Measurements from ENCODE around the gene CDC42EP5.
A peak's percentile ranks its signal among the peaks of the same experiment; 100 is the strongest.

The CDC42EP5 gene

DNA sequence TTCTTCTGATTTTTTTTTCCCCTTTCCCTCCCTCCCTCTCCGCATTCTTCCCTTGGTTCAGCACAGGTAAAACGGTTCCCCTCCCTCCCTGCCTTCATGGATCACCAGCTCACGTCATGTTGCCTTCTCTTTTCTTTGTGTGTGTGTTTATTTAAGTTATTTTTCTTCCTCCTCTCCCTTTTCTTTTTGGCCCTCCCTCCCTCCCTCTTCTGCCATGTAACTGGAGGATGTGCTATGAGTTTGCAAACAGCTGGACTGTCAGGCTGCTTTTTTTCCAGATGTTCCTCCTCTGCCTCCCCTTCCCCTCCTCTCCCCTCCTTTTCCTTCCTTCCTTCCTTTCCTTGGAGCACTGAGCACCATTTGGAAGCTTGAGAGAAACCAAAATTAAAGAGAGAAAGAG is 11.5 kb downstream of the CDC42EP5 start:
- DNase-seq: no peak

DNA sequence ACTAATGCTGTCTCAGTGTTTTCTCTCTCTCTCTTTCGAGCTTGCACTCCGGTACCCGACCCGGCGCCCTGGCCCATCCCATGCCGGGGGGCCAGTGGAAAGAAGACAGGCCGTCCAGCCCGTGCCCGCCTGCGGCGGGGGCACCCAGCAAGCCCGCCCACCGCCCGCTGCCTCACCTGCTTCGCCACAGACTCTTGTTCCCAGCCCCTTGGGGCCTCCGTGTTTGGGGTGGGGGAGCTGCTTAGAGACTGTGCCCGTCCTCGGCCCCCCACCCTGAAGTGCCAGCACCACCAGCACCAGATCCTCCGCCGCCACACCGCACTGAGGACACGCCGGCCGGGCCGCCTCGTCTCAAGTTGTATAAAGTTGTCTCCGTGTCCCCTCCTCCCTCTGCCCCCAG is 11.9 kb downstream of the CDC42EP5 start:
- DNase-seq: no peak

DNA sequence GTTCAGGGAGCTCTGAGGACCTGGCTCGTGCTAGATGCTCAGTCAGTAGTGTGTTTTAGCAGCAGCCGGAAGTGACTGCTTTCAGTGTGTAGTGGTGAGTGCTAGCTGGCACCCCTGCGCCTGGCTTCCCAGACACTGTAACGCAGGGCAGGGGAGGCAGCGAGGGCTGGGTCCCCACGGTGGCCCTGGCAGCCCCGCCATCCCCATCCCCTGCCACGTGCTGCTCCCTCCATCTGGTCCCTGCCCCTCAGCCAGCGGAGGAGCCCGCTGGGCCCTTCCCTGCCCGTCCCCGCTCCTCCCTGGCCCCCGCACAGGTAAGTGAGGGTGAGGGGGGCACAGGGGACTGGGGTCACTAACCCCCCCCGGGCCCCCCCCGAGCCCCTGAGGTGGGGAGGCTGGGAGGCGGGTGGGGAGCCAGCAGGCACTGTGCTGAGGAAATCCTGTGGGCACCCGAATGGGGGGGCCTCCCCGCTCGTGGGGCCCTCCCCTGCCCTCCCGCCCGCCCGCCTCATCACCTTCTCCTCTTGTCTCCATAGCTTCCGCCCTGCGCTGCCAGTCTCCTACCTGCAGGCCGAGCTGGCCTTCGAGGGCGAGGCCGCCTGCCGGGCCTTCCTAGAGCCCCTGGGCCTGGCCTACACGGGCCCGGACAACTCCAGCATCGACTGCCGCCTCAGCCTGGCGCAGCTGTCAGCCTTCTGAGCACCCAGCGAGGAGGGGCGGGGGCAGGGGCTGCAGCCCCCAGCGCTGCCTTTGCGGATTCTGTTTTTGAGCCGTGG is 12.7 kb downstream of the CDC42EP5 start:
- no peak for DNase-seq

DNA sequence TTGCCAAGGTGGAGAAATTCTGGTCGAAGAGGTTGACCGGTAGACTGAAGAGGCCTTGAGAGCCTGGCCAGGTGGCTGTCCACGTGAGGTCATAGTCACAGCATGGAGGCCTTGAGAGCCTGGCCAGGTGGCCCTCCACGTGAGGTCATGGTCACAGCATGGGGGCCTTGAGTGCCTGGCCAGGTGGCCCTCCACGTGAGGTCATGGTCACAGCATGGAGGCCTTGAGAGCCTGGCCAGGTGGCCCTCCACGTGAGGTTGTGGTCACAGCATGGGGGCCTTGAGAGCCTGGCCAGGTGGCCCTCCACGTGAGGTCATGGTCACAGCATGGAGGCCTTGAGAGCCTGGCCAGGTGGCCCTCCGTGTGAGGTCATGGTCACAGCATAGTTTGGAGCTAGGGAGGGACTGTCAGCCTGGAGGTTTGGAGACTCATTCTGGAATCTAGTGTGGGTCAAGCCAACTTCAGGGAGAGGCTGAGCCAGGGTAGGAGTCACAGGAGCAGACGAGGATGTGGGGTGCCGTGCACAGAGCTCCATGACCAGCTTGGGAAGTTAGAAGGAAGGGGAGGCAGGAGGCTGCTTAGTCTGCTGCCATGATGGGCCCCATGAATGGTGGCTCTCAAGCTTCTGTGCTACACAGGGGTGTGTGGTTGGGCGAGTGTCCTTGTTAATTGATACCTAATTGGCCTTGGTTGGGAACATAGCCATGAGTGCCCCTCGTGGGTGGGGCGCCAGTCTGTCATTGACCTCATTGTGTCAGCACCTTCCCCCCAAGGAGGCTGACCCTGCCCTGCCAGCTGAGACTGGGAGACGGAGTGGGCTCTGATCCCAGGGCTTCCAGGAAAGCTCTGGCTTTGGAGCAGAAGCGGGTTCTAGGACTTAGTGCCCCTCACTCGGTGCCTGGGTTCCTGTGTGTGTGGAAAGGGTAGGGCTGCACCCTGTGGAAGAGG is 13.5 kb downstream of the CDC42EP5 start:
- DNase-seq: no peak

DNA sequence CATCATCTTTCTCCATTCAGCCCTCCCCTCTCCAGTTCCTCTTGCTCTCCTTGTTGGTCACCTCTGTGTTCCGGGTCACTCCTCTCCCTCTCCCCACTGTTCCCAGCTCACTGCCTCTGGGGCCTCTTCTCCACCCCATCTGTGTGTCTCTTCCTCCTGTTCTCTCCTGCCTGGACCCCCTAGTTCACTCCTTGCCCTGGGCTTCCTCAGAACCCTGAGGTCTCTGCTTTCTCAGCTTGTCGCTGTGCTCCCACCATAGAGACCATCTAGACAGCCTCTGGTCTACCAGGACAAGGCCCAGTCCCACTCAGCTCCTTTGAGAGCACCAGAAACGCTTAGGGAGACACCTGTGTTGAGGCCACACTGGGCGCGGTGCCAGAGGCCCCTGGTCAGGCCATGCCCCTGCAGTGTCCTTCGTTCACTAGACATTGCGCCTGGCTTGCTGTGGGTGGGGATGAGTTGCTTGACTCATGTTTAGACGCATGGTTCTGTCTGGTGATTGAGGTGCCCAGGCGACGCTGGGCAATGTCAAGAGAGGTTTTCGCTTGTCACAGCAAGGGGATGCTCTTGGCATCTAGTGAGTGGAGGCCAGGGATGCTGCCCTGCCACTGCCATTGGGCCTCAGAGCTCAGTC is 14.3 kb downstream of the CDC42EP5 start:
- no peak for DNase-seq

DNA sequence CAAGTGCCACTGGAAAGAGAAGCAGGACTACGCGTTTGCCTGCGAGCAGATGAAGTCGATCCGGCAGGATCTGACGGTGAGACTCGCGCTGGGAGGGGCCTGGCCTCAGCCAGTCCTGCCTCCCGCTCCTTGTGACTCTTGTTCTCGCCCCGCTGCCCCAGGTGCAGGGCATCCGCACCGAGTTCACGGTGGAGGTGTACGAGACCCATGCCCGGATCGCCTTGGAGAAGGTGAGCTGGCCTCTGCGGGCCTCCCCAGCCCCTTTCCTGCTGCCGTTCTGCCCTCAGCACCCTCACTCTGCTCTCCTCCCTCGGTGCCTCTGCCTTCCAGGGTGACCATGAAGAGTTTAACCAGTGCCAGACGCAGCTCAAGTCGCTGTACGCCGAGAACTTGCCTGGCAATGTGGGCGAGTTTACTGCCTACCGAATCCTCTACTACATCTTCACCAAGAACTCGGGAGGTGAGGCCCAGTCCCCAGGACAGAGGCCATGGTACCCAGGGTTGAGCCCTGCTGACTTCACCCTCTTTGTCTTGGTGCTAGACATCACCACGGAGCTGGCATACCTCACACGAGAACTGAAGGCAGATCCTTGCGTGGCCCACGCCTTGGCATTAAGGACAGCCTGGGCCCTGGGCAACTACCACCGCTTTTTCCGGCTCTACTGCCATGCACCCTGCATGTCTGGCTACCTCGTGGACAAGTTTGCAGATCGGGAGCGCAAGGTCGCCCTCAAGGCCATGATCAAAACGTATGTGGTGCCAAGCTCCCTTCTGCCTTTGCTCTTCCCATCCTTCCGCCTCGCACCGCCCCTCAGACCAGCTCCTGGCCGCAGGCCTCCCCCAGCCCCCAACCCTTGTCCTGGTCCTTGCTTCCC is 15.1 kb downstream of the CDC42EP5 start:
- no peak for DNase-seq

DNA sequence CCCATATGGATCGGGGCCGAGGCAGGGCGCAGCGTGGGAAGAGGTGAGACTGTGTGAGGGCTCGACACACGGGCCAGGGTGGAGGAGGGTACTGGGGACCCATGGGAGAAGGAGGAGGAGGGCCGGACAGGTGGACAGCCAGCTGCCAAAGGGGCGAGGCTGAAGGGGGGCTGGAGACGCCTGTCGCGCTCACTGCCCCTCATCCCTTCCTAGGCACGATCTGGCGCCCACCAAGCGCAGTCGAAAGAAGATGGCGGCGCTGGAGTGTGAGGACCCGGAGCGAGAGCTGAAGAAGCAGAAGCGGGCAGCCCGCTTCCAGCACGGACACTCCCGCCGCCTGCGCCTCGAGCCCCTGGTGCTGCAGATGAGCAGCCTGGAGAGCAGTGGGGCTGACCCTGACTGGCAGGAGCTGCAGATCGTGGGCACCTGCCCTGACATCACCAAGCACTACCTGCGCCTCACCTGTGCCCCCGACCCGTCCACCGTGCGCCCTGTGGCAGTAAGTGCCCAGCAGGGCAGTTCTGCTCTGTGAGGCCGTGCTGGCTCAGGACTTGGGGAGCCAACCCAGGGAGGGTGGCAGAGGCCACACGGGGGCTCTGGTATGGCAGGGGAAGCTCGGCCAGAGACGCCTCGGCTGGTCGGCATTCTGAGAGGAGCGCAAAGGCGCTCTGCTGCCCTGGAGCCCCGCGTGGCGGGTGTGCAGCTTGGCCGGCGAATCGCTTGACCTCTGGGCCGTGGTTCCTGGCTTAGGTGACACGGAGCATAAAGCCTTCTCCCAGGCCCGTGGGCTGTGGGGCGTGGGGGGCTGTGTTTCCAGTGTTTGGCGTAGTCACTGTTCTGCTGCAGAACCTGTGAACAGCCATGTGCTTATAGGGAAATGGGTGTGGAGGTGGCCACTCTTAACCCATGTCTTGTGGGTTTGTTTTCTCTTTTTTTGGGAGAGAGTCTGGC is 16.4 kb downstream of the CDC42EP5 start:
- no peak for DNase-seq

DNA sequence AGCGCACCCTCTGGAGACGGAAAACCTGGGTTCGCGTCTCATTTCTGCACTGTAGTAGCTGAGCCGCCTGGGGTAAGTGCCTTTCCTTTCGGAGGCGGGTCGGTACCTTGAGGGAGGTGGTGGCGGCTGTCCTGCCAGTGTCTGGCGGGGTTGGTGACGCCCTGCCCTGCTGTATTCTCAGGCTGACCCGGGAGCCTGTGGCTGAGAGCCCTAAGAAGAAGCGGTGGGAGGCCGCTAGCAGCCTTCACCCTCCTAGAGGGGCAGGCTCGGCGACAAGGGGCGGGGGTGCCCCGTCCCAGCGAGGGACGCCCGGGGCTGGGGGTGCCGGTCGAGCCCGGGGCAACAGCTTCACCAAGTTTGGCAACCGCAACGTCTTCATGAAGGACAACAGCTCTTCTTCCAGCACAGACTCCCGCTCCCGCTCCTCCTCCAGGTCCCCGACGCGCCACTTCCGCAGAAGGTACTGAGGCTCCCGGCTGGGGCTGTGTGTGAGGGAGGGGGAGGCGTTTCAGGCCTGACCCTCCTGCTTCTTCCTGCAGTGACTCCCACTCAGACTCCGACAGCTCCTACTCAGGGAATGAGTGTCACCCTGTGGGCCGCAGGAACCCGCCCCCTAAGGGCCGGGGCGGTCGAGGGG is 17.2 kb downstream of the CDC42EP5 start:
- DNase-seq: no peak

DNA sequence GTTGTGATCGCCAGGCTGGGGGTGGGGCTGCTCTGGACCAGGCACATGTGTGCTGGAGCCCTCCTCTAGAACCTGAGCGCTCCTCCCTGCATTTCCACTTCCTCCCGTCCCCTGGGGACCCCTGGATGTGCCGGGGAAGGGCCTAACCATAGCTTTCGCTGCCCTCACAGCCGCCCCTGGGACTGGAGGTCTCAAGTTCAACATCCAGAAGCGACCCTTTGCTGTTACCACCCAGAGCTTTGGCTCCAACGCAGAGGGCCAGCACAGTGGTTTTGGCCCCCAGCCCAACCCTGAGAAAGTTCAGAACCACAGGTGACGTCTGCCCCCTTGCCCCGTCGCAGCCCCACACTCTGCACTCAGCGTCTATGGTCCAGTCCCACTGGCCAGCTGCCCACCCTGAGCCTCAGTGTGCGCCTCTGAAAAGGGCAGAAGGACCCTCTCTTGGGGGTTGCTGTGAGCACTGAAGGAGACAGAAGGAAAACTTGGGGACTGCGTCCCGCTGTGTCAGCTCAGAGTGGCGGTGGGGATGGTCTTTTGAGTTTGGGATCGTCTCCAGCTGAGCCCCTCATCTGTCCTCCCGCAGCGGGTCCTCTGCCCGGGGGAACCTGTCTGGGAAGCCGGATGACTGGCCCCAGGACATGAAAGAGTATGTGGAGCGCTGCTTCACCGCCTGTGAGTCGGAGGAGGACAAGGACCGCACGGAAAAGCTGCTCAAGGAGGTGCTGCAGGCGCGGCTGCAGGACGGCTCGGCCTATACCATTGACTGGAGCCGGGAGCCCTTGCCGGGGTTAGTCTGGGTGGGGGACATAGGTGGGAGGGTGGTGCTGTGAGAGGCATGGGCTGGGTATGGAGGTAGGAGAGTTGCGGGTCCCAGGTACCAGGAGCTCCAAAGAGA is 18.1 kb downstream of the CDC42EP5 start:
- no peak for DNase-seq

DNA sequence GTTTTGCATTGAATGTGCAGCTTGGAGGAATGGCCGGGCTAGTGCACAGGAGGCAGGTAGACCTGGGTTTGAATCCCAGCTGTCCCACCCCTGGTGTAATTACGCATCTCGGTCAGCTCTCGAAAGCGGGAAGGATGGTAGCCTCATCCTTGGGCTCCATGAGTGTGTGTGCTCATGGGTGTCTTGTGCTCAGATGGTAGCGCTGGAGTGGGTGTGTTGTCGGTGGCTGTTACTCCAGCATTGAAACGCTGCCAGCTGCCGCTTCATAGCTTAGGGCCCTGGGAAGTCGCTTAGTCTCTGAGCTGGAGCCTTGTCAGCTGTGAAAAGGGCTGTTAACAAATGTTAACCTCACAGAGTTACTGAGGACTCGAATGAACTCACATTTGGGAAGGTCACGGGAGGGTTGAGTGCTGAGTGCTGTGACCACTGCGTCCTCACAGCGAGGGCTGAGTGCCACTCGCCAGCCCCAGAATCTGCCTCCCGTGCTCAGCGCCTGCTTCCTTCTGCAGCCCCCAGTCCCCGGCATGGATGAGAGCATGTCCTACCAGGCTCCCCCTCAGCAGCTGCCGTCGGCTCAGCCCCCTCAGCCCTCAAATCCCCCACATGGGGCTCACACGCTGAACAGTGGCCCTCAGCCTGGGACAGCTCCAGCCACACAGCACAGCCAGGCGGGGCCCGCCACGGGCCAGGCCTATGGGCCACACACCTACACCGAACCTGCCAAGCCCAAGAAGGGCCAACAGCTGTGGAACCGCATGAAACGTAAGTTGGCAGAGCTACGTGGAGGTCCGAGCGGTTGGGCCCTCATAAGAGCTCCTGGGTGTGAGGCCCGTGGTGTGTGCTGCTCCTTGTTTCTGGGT is 18.9 kb downstream of the CDC42EP5 start:
- no peak for DNase-seq

DNA sequence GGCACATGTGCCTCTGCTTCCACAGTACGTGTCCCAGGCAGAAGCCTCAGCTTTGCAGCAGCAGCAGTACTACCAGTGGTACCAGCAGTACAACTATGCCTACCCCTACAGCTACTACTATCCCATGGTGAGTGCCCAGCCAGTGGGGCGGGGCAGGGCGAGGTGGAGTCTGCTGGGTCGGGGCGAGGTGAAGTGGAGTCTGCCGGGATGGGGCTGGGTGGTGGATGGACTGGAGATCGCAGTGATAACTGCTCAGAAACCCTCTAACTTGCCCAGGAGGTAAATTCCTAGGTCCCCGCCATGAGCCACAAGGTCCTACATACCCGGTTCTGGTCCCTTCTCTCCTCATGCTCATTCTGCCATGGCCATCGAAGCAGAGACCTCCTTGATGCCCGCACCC is 20.5 kb downstream of the CDC42EP5 start:
- no peak for DNase-seq

DNA sequence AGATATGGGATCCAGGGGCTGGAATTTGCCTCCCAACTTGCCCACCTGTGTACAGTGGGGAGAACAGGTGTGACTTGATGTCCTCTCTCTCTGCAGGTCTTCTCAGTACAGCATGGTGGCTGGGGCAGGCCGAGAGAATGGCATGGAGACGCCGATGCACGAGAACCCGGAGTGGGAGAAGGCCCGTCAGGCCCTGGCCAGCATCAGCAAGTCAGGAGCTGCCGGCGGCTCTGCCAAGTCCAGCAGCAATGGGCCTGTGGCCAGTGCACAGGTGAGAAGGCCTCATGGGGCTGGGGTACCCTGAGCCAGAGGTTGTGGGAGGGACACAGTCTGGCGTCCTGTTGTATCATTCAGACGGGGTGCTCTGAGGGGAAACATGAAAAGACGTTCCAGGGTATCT is 21.1 kb downstream of the CDC42EP5 start:
- DNase-seq: no peak

DNA sequence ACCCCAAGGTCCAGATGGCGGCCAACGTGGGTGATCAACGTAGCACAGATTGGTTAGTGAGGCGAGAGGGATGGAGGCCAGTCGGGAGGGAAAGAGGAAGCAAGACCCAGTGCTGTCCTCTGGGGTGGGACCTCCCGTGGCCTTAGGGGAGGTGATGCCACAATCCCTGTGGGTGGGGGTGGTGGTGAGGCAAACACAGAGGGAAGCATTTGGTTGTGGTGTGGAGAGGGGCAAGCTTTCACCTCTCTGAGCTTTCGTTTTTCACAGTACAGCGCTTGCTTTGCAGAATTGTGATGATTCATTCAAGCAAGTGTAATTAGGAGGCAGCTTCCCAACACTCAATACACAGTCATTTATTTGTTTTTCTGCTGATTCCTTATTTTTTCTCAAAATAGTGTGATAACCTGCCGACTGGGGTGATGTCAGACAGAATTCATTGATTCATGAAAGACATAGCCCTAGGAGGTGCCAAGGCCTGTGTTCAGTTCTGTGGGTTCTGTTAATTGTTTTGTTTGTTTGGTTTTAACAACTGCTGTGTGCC is 21.7 kb downstream of the CDC42EP5 start:
- no peak for DNase-seq

DNA sequence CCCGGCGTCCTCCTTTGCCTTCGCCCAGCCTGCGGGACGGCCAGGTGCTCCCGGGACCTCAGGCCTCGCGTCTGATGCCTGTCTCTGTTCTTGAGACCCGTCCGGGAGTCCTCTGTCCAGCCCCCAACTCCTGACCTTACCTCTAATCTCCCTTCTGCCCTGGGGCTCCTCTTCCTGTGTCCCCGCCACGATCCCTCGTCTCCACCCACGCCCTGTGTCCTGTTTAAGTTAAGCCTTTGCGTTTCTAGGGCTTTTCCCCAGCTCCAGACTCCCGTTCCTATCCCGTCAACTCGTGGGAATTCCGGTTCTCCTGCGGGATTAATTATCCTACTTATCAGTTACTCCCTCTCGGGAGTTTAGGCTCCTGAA is 23.4 kb downstream of the CDC42EP5 start:
- DNase-seq: no peak

DNA sequence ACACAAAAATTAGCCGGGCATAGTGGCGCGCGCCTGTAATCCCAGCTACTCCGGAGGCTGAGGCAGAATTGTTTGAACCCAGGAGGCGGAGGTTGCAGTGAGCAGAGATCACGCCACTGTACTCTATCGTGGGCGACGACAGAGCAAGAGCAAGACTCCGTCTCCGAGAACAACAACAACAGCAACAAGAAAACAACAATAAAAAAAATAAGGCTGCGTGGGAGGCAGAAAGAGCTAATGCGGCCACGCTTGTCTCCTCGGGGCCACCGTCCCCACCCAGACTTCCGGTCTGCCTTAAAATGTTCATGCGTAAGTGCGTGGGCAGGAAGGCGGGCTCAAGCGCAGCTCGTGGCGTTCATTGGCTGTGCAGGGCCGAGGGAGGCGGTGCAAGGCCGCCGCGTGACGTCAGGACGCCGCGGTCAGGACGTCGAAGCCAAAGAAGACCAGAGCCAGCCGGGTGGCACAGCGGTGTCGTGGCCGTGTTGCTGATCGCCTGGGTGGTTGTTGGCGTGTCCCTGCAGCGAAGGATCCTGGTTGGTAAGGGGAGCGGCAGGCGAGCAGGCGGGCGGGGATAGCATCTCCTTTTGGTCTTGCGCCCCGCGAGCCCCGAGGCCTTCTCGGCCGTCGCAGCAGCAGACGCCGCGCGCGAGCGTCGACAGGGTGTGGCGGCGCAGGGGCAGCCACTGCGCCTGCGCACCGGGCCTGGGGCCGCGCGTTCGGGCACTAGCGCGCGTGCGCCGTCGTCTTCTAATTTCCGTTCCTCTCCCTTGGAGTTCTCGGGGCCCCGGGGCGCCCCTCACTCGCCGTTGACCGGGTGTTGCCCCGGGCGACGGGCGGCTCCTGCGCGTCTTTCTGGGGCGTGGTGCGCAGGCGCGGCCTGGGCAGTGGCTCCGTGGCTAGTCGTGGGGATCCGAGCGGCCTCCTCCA is 24.1 kb downstream of the CDC42EP5 start, which contains the start of gene LENG8:
Gene LENG8 (plus strand): TSS at position 426 of the 927 bp plus-strand sequence. CDS start 2,146 bp downstream, outside the sequence.
- peak; percentile 96 for DNase-seq

DNA sequence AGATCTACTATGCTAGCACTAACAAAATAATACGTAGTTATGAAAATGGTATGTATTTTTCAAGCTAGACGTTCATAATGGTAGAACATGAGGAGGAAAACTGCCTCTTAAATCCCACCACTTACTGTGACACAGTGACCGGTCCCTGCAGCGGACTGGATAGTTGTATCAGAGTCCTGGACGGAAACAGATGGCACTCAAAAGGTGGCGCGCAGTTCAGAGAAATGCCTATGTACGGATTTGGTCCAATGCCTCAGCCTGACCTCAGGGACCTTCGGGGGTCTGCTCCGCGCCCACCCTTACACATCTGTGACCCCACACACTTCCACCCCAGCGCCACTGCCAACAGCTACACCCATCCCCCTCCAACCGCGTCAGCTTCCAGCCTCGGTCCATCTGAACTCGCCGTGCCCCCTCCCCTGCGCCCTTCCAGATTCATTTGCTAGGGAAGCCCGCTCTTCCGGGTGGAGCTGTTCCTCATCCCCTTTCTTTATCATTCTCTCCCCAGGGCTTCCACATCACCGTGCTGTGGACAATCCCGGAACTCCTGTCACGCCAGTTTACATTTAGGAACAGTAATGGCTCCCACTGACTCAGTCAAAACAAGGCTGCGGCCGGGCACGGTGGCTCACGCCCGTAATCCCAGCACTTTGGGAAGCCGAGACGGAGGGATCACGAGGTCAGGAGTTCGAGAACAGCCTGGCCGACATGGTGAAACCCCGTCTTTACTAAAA is 24.9 kb downstream of the CDC42EP5 start:
- DNase-seq: peak; percentile 50
